Loucy (cell line): ENCODE results near the gene GRM2.

Source experiments
- H2AFZ ChIP-seq: fragments of 200-600 bp; sonication (generic); 2 replicates; pipeline ENCODE4 v1.6.0; 2016; ENCODE audit warnings: antibody characterized with exemption, mild to moderate bottlenecking, low read length, moderate library complexity
- H3F3A ChIP-seq: fragments of 200-600 bp; 2 replicates; pipeline ENCODE4 v1.6.0; 2016; ENCODE audit warnings: antibody characterized with exemption, low read depth, mild to moderate bottlenecking
- H3K27me3 ChIP-seq: fragments of 200-600 bp; sonication (generic); 2 replicates; pipeline ENCODE4 v1.6.1; 2014; ENCODE audit warnings: low read length, mild to moderate bottlenecking; ENCODE audit not compliant: insufficient read depth, poor library complexity, severe bottlenecking
- H3K36me3 ChIP-seq: fragments of 200-600 bp; sonication (generic); 2 replicates; pipeline ENCODE4 v1.6.1; 2016; ENCODE audit warnings: low read length; ENCODE audit not compliant: insufficient read depth
- H3K4me1 ChIP-seq: fragments of 200-600 bp; sonication (generic); 2 replicates; pipeline ENCODE4 v1.5.1; 2014; ENCODE audit warnings: low read length, mild to moderate bottlenecking; ENCODE audit not compliant: insufficient read depth, poor library complexity, severe bottlenecking
- H3K4me2 ChIP-seq: fragments of 200-600 bp; sonication (generic); 2 replicates; pipeline ENCODE4 v1.6.0; 2014; ENCODE audit warnings: antibody characterized with exemption, low read length, low read depth, mild to moderate bottlenecking; ENCODE audit not compliant: poor library complexity, severe bottlenecking
- H3K4me3 ChIP-seq: fragments of 200-600 bp; sonication (generic); 2 replicates; pipeline ENCODE4 v1.5.1; 2014; ENCODE audit warnings: low read length, mild to moderate bottlenecking, mixed read lengths; ENCODE audit not compliant: poor library complexity, severe bottlenecking
- H3K79me2 ChIP-seq: fragments of 200-600 bp; sonication (generic); 2 replicates; pipeline ENCODE4 v1.6.1; 2014; ENCODE audit warnings: low read length; ENCODE audit not compliant: insufficient read depth
- H3K9ac ChIP-seq: fragments of 200-600 bp; sonication (generic); 2 replicates; pipeline ENCODE4 v1.6.0; 2014; ENCODE audit warnings: mild to moderate bottlenecking, low read depth, low read length, moderate library complexity; ENCODE audit not compliant: poor library complexity, severe bottlenecking
- H3K9me2 ChIP-seq: fragments of 200-600 bp; sonication (generic); replicated peaks from 2 replicates; pipeline ENCODE4 v1.6.1; 2016; ENCODE audit warnings: low read depth, low read length, mixed read lengths
- H3K9me3 ChIP-seq: fragments of 200-600 bp; sonication (generic); 2 replicates; pipeline ENCODE4 v1.6.1; 2014; ENCODE audit warnings: mild to moderate bottlenecking, antibody characterized with exemption, low read length, low read depth; ENCODE audit not compliant: insufficient read depth
- H4K20me1 ChIP-seq: fragments of 200-600 bp; sonication (generic); 2 replicates; pipeline ENCODE4 v1.6.0; 2014; ENCODE audit warnings: antibody characterized with exemption, low read length, mild to moderate bottlenecking; ENCODE audit not compliant: insufficient read depth, poor library complexity, severe bottlenecking
- EZH2phosphoT487 ChIP-seq: fragments of 200-600 bp; IDR thresholded peaks from 2 replicates; pipeline ENCODE4 v1.6.1; 2018; ENCODE audit warnings: antibody characterized with exemption, mild to moderate bottlenecking, moderate library complexity, borderline replicate concordance
- TF ChIP-seq, protein P1 (sequence below): fragments of 200-600 bp; sonication (generic); conservative IDR thresholded peaks from 2 replicates; pipeline ENCODE4 v1.5.1; 2014; ENCODE audit warnings: mild to moderate bottlenecking, antibody characterized with exemption, low read length

GRM2 gene

DNA sequence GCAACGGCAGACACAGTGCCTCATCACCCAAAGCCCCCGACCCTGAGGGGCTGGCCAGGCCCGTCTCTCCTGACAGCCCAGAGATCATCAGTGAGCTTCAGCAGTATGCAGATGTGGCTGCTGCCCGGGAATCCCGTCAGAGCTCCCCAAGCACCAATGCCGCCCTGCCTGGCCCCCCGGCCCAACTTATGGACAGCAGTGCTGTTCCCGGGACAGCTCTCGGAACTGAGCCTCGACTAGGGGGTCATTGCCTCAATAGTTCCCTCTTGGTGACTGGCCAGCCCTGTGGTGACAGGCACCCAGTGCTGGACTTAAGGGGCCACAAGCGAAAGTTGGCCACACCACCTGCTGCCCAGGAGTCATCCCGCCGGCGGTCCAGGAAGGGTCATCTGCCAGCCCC lies 44.4 kb upstream of the GRM2 start:
- H3F3A ChIP-seq: no peaks in the 10 kb centered on the region
- H3K79me2 ChIP-seq: no peaks in the 10 kb centered on the region
- no peak overlapping the region for H2AFZ ChIP-seq
- no peak overlapping the region for H3K4me3 ChIP-seq
- no peaks in the 10 kb centered on the region for H3K9me2 ChIP-seq
- H3K9me3 ChIP-seq: no peaks in the 10 kb centered on the region
- TF ChIP-seq, protein P1, sequence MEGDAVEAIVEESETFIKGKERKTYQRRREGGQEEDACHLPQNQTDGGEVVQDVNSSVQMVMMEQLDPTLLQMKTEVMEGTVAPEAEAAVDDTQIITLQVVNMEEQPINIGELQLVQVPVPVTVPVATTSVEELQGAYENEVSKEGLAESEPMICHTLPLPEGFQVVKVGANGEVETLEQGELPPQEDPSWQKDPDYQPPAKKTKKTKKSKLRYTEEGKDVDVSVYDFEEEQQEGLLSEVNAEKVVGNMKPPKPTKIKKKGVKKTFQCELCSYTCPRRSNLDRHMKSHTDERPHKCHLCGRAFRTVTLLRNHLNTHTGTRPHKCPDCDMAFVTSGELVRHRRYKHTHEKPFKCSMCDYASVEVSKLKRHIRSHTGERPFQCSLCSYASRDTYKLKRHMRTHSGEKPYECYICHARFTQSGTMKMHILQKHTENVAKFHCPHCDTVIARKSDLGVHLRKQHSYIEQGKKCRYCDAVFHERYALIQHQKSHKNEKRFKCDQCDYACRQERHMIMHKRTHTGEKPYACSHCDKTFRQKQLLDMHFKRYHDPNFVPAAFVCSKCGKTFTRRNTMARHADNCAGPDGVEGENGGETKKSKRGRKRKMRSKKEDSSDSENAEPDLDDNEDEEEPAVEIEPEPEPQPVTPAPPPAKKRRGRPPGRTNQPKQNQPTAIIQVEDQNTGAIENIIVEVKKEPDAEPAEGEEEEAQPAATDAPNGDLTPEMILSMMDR: no peak
- TF ChIP-seq EZH2phosphoT487: no peak
- H3K36me3 ChIP-seq: peaks cover 49% of the 10 kb centered on the region
- peaks cover 6% of the 10 kb centered on the region for H3K4me1 ChIP-seq
- H4K20me1 ChIP-seq: no peaks in the 10 kb centered on the region
- no peaks in the 10 kb centered on the region for H3K27me3 ChIP-seq
- H3K9ac ChIP-seq: no peak overlapping the region
- no peak overlapping the region for H3K4me2 ChIP-seq

DNA sequence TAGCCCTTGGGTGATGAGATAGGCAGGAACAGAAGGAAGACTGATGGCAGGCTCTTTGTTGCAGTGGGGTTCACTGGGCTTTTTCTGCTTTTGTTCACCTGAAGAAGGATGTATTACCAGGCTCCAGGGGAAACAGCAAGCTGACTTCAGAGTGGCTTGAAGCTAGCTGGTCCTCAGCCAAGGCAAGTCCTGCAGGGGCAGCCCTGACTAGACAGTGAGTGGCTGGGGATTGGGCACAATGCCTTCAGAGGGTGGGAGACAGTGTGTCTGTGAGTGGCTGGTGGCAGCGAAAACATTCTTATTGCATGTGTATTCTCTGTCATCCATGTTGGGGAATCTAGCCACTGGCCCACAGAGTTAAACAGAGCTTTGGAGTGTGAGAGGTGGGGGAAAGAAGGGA lies 38.1 kb upstream of the GRM2 start:
- Histone ChIP-seq H2AFZ (no peak overlapping the region), H3K36me3 (peaks cover under 1% of the 10 kb centered on the region; the same call in 1 of the 2 replicates), H3K4me1 (peaks cover 37% of the 10 kb centered on the region), H3F3A (no peaks in the 10 kb centered on the region), H4K20me1 (peaks cover 15% of the 10 kb centered on the region), H3K79me2 (peaks cover 21% of the 10 kb centered on the region), H3K4me2 (peak overlapping the region; percentile 33), H3K9me3 (no peaks in the 10 kb centered on the region), H3K9ac (peak overlapping the region; percentile 58), H3K4me3 (no peak overlapping the region), H3K27me3 (no peaks in the 10 kb centered on the region), H3K9me2 (no peaks in the 10 kb centered on the region)
- TF ChIP-seq EZH2phosphoT487: no peak
- TF ChIP-seq, protein P1: no peak

DNA sequence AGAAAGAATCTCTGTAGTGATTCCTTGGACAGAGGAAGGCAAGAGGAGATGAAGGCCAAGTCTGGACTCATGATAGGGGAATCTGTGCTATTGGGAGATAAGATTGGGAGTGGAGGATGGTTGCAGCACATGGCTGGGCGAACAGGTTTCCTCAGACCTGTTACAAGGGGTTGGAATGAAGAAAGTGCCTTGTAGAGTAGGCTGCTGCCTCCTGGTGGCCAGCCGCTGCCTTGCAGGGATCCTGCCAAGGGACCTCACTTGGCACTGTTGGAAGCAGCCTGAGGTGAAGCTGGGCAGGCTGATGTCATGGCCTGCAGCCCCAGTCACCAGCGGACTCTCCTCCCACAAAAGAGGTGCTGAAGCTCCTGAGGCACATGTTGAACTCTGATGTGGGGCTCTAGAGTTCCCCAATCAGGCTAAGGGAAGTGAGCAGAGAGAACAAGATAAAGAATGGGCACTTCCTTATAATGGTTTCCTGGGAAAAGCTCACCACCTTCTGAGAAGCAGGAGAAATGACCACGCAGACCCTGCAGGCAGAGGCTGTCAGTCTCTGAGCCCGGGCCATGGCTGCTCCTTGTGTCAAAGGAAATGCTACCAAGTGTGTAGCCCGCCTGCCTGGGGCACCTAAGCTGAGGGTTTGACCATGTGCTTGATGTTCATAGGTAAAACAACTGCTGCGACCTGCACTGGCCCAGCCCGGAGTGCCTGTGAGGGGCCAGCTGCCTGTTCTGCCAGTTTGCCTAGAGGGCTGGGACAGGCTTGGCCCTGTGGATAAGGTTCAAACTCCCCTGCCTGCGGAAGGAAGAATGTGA lies 37.4 kb upstream of the GRM2 start:
- H3K79me2 ChIP-seq: peaks cover 28% of the 10 kb centered on the region
- no peaks in the 10 kb centered on the region for H3F3A ChIP-seq
- TF ChIP-seq EZH2phosphoT487: no peak
- TF ChIP-seq, protein P1: peak; percentile 97
- H4K20me1 ChIP-seq: peaks cover 15% of the 10 kb centered on the region
- H2AFZ ChIP-seq: peak overlapping the region; percentile 28; the same call in 1 of the 2 replicates
- H3K36me3 ChIP-seq: no peaks in the 10 kb centered on the region
- H3K27me3 ChIP-seq: no peaks in the 10 kb centered on the region
- H3K9ac ChIP-seq: peak overlapping the region; percentile 58
- H3K9me2 ChIP-seq: no peaks in the 10 kb centered on the region
- H3K4me2 ChIP-seq: peak overlapping the region; percentile 33
- no peaks in the 10 kb centered on the region for H3K9me3 ChIP-seq
- no peak overlapping the region for H3K4me3 ChIP-seq
- peaks cover 44% of the 10 kb centered on the region for H3K4me1 ChIP-seq
